GM19025 (cell line): ENCODE data around the gene BTNL3.
"Not testable (repeated sequence)": the region's sequence is repeated elsewhere in the genome, so short reads cannot be mapped to it uniquely, and the experiment has no call there.

Experiments
- ATAC-seq: cut with Tn5 transposase; IDR thresholded peaks from one replicate; pipeline ENCODE4 v1.9.1; 2021; ENCODE audit warnings: mild to moderate bottlenecking, low read depth, moderate library complexity; ENCODE audit not compliant: unreplicated experiment

Gene BTNL3

DNA sequence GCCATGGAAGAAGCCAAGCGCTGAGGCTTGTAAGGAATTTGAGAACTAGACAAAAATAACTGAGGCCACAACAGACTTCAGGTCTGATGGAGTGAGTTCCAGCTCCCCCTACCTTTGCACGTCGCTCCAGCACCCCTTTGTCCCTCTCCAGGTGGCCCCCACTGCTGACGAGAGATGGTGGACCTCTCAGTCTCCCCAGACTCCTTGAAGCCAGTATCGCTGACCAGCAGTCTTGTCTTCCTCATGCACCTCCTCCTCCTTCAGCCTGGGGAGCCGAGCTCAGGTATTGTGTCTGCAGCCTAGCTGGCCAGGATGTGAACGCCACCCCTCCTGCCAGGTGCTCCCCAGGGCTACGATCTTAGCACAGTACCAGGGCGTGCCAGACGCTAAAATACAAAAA, 56.7 kb downstream of the BTNL3 start:
- no peak for ATAC-seq

DNA sequence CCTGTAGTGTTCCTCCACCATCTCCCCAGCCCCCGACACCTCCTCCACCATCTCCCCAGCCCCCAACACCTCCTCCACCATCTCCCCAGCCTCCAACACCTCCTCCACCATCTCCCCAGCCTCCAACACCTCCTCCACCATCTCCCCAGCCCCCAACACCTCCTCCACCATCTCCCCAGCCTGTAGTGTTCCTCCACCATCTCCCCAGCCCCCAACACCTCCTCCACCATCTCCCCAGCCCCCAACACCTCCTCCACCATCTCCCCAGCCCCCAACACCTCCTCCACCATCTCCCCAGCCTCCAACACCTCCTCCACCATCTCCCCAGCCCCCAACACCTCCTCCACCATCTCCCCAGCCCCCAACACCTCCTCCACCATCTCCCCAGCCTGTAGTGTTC, 57.2 kb downstream of the BTNL3 start:
- ATAC-seq, result not testable (repeated sequence)

DNA sequence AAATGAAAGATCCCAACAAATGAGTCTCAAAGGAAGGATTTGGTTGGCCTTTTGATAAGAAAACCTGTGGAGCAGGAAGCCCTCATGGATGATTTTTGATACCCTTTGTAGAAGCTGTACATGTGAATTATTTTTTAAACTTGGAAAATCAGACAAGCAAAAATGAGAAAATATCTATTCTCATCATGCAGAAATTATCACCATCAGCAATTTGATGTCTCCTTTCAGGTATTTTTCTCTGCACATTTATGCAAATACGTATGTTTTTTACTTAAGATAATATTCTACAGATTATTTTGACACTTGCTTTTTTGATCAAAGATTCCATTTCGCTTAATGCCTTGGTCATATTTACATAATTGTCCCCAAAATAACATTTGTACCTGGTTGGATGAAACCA, 58.6 kb downstream of the BTNL3 start:
- ATAC-seq, result no peak

DNA sequence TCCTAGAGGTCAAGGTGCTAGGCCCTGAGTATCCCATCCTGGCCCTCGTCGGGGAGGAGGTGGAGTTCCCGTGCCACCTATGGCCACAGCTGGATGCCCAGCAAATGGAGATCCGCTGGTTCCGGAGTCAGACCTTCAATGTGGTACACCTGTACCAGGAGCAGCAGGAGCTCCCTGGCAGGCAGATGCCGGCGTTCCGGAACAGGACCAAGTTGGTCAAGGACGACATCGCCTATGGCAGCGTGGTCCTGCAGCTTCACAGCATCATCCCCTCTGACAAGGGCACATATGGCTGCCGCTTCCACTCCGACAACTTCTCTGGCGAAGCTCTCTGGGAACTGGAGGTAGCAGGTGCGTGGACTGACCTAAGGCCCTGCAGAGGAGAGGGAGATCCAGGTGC, 59.3 kb downstream of the BTNL3 start:
- ATAC-seq, result no peak

DNA sequence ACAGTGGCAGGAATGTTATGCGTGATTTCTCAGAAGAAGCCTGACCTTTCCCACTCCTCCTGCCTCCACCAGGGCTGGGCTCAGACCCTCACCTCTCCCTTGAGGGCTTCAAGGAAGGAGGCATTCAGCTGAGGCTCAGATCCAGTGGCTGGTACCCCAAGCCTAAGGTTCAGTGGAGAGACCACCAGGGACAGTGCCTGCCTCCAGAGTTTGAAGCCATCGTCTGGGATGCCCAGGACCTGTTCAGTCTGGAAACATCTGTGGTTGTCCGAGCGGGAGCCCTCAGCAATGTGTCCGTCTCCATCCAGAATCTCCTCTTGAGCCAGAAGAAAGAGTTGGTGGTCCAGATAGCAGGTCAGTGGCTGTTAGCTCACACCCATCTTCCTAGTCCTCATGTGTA, 61.4 kb downstream of the BTNL3 start:
- ATAC-seq, result no peak

DNA sequence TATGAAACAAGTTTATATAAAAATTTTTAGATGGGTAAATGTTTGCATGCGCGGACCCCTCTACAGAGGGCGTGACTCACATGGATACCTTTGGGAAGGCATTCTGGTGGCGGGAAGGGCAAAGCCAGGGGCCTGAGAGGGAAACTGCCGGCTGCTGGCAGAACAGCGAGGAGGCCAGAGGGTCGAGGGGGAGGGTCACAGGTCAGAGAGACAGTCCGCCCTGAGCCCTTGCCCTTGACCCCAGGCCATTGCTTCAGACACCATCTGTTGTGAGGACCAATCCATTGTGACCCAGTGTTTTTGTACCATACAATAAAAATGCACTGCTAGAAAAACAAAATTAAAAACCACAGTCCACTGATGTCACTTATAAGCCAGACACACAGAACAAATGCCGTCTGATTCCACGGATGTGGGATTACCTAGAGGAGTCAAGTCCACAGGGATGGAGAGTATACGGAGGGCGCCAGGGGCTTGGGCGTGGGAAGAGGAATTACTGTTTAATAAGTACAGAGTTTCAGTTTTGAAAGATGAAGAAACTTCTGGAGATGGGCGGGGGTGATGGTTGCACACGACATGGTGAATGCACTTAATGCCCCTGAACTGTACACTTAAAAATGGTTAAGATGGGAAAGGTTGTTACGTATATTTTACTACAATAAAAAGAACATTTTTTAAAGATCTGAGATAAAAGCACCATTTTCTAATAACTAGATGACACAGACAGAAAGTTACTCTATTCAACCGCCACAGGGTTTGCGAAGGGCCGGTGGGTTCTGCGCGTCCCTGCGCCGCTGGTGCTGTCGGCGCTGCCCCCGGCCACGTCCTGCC, 63.4 kb downstream of the BTNL3 start:
- no peak for ATAC-seq

DNA sequence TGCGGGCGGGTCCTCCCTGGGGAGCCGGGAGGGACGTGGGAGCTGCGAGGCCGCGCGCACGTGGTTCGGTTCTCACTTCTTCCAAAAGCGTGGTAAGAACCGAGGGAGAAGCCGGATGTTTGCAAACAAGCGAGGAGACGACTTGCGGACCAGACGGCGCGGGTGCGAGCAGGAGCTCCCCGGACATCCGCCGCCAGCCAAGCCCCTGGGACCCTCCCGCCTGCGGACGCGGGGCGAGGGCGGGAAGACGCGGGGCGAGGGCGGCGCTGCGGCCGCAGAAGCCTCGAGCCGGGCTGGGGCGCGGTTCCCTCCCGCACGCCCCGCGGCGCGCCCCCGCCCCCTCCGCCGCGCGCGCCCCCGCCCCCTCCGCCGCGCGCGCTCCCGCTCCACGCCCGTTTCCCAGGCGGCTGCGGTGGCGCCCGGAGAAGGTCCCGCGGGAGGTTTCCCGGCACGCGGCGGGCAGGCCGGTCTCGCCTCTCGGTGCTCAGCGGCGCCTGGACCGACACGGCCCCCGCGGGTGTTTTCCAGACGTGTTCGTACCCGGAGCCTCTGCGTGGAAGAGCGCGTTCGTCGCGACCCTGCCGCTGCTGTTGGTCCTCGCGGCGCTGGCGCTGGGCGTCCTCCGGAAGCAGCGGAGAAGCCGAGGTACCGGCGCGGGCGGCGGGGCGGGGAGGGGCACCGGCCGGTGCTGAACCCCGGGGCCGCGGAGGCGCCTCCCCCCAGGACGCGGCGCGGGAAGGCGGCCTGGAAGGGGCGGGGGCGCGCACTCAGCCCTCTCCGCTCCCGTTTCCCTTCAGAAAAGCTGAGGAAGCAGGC, 64.2 kb downstream of the BTNL3 start:
- no peak for ATAC-seq

DNA sequence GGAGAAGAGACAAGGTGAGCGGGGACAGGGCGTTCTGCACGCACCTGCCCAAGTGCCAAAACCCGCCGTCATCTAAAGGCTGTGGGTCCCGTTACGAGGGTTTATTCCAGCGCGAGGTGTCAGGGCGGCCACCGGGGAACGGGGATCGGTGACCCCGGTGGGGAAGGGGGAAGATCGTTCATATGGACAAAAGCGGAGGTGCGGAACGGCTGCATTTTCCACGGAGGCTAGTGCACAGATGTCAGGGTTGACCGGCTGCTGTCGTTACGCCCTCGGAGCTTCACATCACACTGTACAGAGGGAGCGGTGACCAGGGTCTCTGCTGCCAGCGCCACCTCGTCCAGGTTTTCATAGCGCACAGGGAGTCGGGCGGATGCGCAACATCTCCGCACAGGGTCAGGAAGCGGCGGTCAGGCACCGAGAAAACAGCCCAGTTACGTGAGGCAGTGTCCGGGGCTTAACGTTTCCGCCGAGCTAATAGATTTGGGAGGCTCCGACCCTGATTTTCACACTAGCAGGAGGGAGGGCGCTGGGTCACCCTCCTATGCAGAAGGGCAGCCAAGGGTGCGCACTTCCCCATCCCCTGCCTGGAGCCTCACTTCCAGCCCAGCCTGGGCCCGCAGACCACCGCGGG, 65.0 kb downstream of the BTNL3 start:
- ATAC-seq, result no peak

DNA sequence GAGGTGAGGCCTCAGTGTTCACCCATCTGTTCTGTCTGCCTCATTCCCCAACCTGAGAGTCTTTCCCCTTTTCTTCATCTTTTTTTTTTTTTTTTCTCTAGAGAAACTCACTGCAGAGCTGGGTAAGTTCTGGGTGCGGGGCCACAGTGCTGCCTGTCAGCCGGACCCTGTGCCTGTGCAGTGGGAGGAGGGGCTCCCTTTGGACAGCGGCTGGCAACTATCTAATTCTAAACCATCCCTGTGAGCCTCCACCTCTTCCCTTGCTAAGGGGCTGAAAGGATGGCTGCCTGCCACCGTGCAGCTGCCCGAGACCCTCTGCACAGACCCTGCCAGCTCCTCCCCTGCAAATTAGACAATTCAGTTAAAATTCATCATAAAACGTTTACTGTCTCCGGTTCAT, 65.5 kb downstream of the BTNL3 start:
- no peak for ATAC-seq

DNA sequence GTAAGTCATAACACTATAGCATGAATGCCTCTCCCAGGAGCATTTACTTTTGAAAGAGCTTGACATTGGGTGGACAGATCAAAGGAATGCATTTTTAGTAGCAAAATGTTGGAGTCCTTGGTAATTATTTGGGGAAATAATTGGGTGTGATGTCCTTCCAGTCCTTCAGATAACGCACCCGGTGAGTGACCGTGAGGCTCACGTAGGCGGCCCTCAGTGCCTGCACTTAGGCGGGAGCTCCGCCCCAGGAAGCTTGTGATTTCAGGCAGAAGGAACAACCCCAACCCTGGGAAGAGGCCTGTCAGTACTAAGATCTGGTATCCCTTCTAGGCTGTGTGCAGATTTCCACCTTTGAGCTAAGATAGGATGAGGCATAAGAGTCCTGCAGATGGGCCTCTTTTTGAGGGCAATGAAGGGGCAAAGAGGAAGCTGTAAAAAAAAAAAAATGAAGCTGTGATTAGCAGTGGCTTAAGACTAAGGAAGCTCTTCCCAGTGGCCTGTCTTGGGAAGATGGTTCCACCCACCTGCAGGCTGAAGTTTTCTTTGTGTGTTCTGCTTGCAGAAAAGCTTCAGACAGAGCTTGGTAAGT, 66.3 kb downstream of the BTNL3 start:
- no peak for ATAC-seq
